ENCODE data around the gene AP5Z1.
"Not testable (repeated sequence)": the region's sequence is repeated elsewhere in the genome, so short reads cannot be mapped to it uniquely, and the experiment has no call there.

Gene AP5Z1

GRCh38 chr7:4788627-4789189 lies 13.3 kb downstream of the AP5Z1 start:
- DNase-seq (ENCODE audit: low read depth in 3 of 3) = no peak

- no peak for DNase-seq (ENCODE audit: low read depth in 3 of 3)
These were observed 14.0 kb downstream of the AP5Z1 start for GRCh38 chr7:4789194-4790077.

DNA sequence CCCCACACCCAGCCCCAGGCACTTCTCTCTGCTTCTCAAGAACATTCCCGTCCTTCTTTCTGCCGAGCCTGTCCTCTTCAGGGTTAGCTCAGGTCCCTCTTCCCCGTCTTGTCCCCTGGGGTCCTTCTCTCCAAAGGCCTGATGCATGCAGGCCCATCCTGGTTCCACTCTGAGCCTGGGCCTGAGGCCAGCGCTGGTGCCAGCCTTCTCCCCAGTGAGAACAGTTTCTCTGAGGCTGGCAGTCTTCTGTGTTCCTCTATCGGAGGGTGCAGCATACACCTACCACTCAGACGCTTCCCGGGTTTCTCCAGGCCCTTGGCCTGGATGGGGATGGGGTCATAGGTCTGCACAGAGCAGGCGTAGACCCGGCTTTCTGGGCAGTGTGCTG lies 14.6 kb downstream of the AP5Z1 start:
- DNase-seq (ENCODE audit: low read depth in 3 of 3) = no peak

DNA sequence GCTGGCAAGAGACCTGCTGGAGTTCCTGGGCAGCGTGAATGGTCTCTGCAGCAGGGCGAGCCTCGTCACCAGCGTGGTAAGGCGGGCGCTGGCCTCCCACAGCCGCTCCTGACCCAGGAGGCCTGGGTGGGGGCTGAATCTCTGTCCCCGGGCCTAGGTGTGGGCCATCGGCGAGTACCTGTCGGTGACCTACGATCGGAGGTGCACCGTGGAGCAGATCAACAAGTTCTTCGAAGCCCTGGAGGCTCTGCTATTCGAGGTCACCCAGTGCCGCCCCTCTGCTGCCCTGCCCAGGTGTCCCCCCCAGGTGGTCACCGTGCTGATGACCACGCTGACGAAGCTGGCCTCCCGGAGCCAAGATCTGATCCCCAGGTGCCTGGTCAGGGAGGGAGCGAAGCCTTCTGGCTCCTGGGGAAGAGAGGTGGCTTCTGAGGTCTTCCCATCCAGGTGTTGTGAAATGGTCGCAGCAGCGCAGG lies 15.1 kb downstream of the AP5Z1 start:
- DNase-seq (ENCODE audit: low read depth in 3 of 3) = no peak

DNA sequence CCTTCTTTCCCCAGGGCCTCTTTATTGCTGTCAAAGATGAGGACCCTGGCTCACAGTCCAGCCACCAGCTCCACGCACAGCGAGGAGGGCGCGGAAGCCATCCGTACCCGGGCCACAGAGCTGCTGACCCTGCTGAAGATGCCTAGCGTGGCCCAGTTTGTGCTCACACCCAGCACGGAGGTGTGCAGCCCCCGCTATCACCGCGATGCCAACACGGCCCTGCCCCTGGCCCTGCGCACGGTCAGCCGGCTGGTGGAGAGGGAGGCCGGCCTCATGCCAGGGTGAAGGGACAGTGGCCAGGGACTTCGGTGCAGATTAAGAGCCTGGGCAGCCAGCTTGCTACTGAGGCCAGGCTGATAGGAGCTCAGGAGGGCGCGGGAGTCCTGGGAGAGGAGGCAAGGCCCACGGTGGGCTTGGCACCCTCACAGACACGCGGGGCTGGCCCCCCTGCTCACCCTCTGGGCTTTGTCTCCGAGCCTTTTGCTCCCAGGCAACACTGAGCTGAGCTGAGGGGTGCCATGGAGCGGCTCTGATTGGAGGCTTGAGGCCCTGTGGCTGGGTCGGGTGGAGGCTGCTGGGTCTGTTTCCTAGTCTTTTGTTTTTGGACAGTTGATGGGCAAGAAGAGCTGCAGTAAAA lies 15.8 kb downstream of the AP5Z1 start:
- DNase-seq (ENCODE audit: low read depth in 3 of 3) = no peak

GRCh38 chr7:4791738-4792536 lies 16.5 kb downstream of the AP5Z1 start:
- peak; percentile 64 to 72 (median 68) for DNase-seq (ENCODE audit: low read depth in 3 of 3)

DNA sequence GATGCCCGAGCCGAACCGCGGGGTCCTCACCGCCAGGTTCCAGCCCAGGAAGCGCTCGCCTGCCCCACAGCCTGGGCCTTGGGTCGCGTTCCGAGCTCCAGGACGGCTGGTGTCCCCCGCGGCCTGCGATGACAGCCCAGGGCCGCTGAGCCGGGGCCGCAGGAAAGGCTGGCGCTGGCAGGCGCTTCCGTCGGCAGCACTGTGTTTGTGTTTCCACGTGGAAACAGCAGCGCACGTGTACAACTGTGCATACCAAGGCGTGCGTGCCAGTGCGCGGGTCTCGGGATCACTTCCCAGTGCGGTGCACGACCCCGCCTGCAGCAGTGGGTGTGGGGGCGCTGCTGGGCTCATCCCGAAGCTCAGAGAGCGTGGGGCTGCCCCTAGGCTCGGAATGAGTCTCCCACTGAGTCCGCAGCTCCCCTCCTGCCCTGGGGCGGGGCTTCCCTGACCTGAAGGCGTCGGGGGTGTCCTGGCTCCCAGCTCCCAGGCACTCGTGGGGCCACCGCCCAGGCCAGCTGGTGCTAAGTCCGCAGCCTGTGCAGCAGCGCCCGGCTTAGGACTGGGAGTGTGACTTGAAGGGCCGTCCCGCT lies 17.2 kb downstream of the AP5Z1 start:
- DNase-seq (ENCODE audit: low read depth in 3 of 3) = no peak

DNA sequence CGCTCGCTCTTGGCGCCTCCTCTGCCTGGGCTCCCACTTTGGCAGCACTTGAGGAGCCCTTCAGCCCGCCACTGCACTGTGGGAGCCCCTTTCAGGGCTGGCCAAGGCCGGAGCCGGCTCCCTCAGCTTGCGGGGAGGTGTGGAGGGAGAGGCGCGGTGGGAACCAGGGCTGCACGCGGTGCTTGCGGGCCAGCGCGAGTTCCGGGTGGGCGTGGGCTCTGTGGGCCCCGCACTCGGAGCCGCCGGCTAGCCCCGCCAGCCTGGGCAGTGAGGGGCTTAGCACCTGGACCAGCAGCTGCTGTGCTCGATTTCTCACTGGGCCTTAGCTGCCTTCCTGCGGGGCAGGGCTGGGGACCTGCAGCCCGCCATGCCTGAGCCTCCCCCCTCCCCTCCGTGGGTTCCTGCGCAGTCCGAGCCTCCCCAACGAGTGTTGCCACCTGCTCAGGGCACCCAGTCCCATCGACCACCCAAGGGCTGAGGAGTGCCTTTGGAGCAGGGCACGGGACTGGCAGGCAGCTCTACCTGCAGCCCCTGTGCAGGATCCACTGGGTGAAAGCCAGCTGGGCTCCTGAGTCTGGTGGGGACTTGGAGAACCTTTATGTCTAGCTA lies 18.1 kb downstream of the AP5Z1 start:
- not testable (repeated sequence) for DNase-seq (ENCODE audit: low read depth in 3 of 3)

GRCh38 chr7:4794171-4794570 lies 18.7 kb downstream of the AP5Z1 start:
- DNase-seq (ENCODE audit: low read depth in 3 of 3) = not testable (repeated sequence)

DNA sequence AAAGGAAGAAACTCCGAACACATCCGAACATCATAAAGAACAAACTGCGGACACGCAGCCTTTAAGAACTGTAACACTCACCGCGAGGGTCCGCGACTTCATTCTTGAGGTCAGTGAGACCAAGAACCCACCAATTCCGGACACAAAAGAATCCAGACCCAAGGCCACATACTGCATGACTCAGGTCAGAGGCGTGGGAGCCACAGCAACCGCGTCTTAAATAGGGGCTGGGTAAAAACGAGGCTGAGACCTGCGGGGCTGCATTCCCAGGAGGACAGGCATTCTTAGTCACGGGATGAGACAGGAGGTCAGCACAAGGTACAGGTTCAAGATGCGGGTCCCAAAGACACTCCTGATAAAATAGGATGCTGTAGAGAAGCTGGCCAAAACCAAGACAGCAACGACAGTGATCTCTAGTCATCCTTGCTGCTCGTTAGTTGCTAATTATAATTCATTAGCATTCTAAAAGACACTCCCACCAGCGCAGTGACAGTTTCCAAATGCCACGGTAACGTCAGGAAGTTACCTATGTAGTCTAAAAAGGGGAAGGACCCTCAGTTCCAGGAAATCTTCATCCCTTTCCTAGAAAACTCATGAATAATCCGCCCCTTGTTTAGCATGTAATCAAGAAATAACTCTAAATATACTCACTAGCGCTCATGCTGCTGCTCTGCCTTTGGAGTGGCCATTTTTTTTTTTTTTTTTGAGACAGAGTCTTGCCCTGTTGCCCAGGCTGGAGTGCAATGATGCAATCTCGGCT lies 19.3 kb downstream of the AP5Z1 start:
- no peak for DNase-seq (ENCODE audit: low read depth in 3 of 3)

GRCh38 chr7:4796453-4796852 lies 21.0 kb downstream of the AP5Z1 start:
- DNase-seq (ENCODE audit: low read depth in 3 of 3) = no peak

- DNase-seq (ENCODE audit: low read depth in 3 of 3) = peak in 2 of 3 experiments; percentile 41 to 52
These were observed 22.7 kb downstream of the AP5Z1 start for GRCh38 chr7:4797858-4798705.

- DNase-seq (ENCODE audit: low read depth in 3 of 3) = no peak
These were observed 23.3 kb downstream of the AP5Z1 start for GRCh38 chr7:4798706-4799235.

- no peak for DNase-seq (ENCODE audit: low read depth in 3 of 3)
These were observed 24.3 kb downstream of the AP5Z1 start for GRCh38 chr7:4799508-4800268.

GRCh38 chr7:4800487-4800886 lies 25.1 kb downstream of the AP5Z1 start:
- no peak for DNase-seq (ENCODE audit: low read depth in 3 of 3)

DNA sequence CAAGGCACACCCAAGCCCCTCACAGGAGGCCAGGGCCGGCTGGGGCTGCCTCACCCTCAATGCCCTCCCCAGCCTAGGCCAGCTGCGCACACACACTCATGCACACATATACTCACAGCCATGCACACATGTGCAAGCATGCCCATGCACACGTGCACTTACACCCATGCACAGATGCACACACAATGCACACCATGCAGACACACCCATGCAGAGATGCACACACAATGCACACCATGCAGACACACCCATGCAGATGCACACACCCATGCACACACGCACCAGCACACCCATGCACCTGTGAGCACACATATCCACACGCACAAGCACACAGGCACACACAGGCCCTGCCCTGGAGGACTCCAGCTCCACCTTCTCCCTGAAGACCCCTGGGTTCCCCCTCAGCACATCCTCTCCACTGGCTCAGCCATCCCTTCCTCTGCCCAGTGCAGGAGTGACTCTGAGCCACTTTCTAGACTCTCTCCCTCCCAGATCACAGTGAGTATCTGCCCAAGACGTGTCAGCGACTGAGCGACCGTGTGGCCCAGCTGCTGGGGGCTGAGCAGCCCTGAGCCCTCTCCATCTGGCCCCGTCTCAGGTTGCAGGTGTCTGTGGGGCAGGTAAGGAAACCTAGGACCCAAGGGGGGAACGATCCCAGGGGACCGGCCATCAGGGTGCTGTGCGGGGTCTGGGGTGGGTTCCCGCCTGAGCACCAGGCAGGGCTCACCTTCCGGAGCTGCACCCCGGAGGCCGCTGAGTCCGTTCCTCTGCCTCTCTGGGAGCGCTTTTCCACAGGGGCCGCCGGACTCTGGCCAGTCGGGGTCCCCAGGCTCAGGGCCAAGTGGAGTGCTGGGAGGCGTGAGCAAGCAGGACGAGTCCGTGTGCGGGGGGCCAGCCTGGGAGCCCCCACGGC lies 25.8 kb downstream of the AP5Z1 start:
- no peak for DNase-seq (ENCODE audit: low read depth in 3 of 3)

DNA sequence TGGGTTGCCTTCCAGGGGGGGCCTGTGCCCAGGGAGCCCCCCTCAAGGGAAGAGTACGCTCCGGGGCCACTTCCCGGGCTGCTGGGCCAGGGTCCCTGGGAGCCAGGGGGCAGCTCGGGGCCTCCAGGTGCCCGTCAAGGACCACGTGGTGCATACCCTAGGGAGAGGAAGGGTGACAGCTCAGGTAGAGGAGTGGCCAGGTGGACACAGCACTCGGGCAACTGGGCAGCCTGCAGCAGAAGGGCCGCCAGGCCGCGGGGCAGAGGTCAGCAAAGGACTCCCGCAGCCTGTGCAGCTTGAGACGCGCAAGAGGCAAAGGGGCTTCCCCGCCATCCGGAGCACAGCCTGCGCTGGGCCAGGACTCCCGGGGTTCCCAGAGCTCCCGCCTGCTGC lies 26.4 kb downstream of the AP5Z1 start:
- no peak for DNase-seq (ENCODE audit: low read depth in 3 of 3)
